Dermis blood vessel endothelial cell (primary cell): Measurements from ENCODE around the gene GRAMD1B. TPM values are rescaled to one million over a fixed set of nuclear protein-coding genes. Genes with fewer than 3 reads are reported as not detected.

Source experiments
- DNase-seq: peaks from one replicate; pipeline ENCODE4 v3.0.0; 2010
- total RNA-seq: library from RNA; depleted of rRNA; stranded (reverse); fragments of >200 nt; gene quantifications from 2 replicates; pipeline ENCODE4 v1.2.3, GENCODE V29; 2014

Gene GRAMD1B
- 3.7 and 10.3 TPM in 2 replicates for total RNA-seq

- peak; percentile 55 for DNase-seq
Measured at GRCh38 chr11:123429913-123430720, at the start of gene GRAMD1B. Gene GRAMD1B, plus strand, starts transcription at chr11:123430269. Its CDS starts 524 bp downstream, at chr11:123430793.

- DNase-seq: no peak
Measured at GRCh38 chr11:123381149-123381548, 48.9 kb upstream of the GRAMD1B start.

GRCh38 chr11:123381817-123382554, 48.1 kb upstream of the GRAMD1B start:
- DNase-seq: no peak

GRCh38 chr11:123382555-123383074, 47.5 kb upstream of the GRAMD1B start:
- no peak for DNase-seq

GRCh38 chr11:123384116-123384515, 46.0 kb upstream of the GRAMD1B start:
- DNase-seq: no peak

- DNase-seq: no peak
Measured at GRCh38 chr11:123386796-123387510, 43.1 kb upstream of the GRAMD1B start.

- DNase-seq: no peak
Measured at GRCh38 chr11:123388640-123389039, 41.4 kb upstream of the GRAMD1B start.

- no peak for DNase-seq
Measured at GRCh38 chr11:123390146-123390545, 39.9 kb upstream of the GRAMD1B start.

GRCh38 chr11:123391646-123392348, 38.3 kb upstream of the GRAMD1B start:
- no peak for DNase-seq

- DNase-seq: no peak
Measured at GRCh38 chr11:123392431-123392830, 37.6 kb upstream of the GRAMD1B start.

GRCh38 chr11:123392844-123393243, 37.2 kb upstream of the GRAMD1B start:
- DNase-seq: no peak

- DNase-seq: no peak
Measured at GRCh38 chr11:123393312-123393927, 36.6 kb upstream of the GRAMD1B start.

GRCh38 chr11:123404676-123405075, 25.4 kb upstream of the GRAMD1B start:
- DNase-seq: peak; percentile 17

GRCh38 chr11:123405123-123405592, 24.9 kb upstream of the GRAMD1B start:
- no peak for DNase-seq

GRCh38 chr11:123406441-123407129, 23.5 kb upstream of the GRAMD1B start:
- DNase-seq: no peak

GRCh38 chr11:123407130-123407995, 22.7 kb upstream of the GRAMD1B start:
- DNase-seq: peak; percentile 82

- DNase-seq: no peak
Measured at GRCh38 chr11:123407996-123408597, 22.0 kb upstream of the GRAMD1B start.

GRCh38 chr11:123408619-123409455, 21.2 kb upstream of the GRAMD1B start:
- no peak for DNase-seq
